Measurements from ENCODE around the gene TGFB2. TPM values are rescaled to one million over a fixed set of nuclear protein-coding genes. Genes with fewer than 3 reads are reported as not detected.

Gene TGFB2
- total RNA-seq, 1 experiment from 2014 or later = 37.6 TPM

DNA sequence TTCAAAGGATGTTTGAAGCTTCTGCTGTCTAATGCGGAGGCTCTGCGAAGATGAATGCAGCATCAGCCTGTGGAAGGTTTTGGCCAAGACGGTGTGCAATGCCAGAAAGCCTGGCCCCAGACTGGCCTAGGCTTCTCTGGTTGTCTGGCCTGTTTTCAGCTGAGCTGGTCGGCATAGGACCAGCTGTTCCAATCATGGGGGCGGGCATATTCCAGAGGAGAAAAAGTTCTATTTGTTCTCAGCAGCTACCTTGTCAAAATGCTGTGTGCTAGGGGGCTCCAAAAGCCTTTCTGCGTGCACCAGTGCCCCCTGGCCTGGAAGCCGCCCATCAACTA is 57.6 kb downstream of the TGFB2 start:
- CTCF ChIA-PET = no interaction called here
- Mint-ChIP-seq H3K9me3 (ENCODE audit: low read depth, unreplicated experiment) (peaks cover 11% of the 10 kb centered on the region), H3K27me3 (ENCODE audit: unreplicated experiment) (no peaks in the 10 kb centered on the region), H3K36me3 (ENCODE audit: insufficient read depth, unreplicated experiment) (peaks cover 15% of the 10 kb centered on the region), H3K4me1 (ENCODE audit: low read depth, unreplicated experiment) (peaks cover 29% of the 10 kb centered on the region), H3K27ac (ENCODE audit: unreplicated experiment) (no peak overlapping the region), H3K4me3 (ENCODE audit: low read depth, unreplicated experiment) (no peak overlapping the region)
- no peak for DNase-seq
- intact Hi-C loops (cut with micrococcal nuclease; ENCODE audit: unreplicated experiment) = no loop called here
- BruUV-seq (replicated peaks) = no TSS peak
- TF ChIP-seq, protein P1, sequence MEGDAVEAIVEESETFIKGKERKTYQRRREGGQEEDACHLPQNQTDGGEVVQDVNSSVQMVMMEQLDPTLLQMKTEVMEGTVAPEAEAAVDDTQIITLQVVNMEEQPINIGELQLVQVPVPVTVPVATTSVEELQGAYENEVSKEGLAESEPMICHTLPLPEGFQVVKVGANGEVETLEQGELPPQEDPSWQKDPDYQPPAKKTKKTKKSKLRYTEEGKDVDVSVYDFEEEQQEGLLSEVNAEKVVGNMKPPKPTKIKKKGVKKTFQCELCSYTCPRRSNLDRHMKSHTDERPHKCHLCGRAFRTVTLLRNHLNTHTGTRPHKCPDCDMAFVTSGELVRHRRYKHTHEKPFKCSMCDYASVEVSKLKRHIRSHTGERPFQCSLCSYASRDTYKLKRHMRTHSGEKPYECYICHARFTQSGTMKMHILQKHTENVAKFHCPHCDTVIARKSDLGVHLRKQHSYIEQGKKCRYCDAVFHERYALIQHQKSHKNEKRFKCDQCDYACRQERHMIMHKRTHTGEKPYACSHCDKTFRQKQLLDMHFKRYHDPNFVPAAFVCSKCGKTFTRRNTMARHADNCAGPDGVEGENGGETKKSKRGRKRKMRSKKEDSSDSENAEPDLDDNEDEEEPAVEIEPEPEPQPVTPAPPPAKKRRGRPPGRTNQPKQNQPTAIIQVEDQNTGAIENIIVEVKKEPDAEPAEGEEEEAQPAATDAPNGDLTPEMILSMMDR (IDR thresholded peaks at IDR 0.05; ENCODE audit: unreplicated experiment) = no peak

DNA sequence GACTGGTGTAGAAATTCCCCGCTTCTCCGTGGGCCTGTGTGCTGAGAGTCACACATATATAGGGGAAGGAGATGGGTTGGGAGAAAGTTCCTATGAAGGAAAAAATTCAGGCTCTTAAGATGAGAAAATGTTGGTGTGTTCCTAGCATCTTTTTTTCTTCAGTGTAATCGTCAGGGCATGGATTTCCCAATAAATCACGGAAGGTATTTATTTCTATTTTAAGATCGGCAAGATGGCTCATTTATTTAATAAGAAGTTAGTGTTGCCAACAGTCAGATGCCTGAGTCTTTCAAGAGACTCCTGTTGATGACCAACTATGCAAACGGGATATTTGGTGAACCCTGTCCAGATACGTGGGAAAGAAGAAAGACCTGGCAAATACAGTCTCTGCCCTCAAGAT is 58.2 kb downstream of the TGFB2 start:
- Mint-ChIP-seq H3K36me3 (ENCODE audit: insufficient read depth, unreplicated experiment) (peaks cover 10% of the 10 kb centered on the region), H3K27ac (ENCODE audit: unreplicated experiment) (peak overlapping the region; percentile 21), H3K4me3 (ENCODE audit: low read depth, unreplicated experiment) (no peak overlapping the region), H3K9me3 (ENCODE audit: low read depth, unreplicated experiment) (peaks cover 11% of the 10 kb centered on the region), H3K4me1 (ENCODE audit: low read depth, unreplicated experiment) (peaks cover 24% of the 10 kb centered on the region), H3K27me3 (ENCODE audit: unreplicated experiment) (no peaks in the 10 kb centered on the region)
- BruUV-seq (replicated peaks) = no TSS peak
- intact Hi-C loops (cut with micrococcal nuclease; ENCODE audit: unreplicated experiment) = no loop called here
- CTCF ChIA-PET = no interaction called here
- TF ChIP-seq, protein P1 (IDR thresholded peaks at IDR 0.05; ENCODE audit: unreplicated experiment) = no peak
- DNase-seq = no peak

GRCh38 chr1:218407630-218408029 is 62.5 kb downstream of the TGFB2 start:
- Mint-ChIP-seq H3K27ac (ENCODE audit: unreplicated experiment) (no peak overlapping the region), H3K4me1 (ENCODE audit: low read depth, unreplicated experiment) (peaks cover 5% of the 10 kb centered on the region), H3K9me3 (ENCODE audit: low read depth, unreplicated experiment) (peaks cover 3% of the 10 kb centered on the region), H3K27me3 (ENCODE audit: unreplicated experiment) (no peaks in the 10 kb centered on the region), H3K36me3 (ENCODE audit: insufficient read depth, unreplicated experiment) (no peaks in the 10 kb centered on the region), H3K4me3 (ENCODE audit: low read depth, unreplicated experiment) (no peak overlapping the region)
- CTCF ChIA-PET = no interaction called here
- BruUV-seq (replicated peaks) = no TSS peak
- TF ChIP-seq, protein P1 (IDR thresholded peaks at IDR 0.05; ENCODE audit: unreplicated experiment) = no peak
- intact Hi-C loops (cut with micrococcal nuclease; ENCODE audit: unreplicated experiment) = no loop called here
- no peak for DNase-seq

- H3K27me3 Mint-ChIP-seq (ENCODE audit: unreplicated experiment) = no peaks in the 10 kb centered on the region
- peaks cover 3% of the 10 kb centered on the region for H3K9me3 Mint-ChIP-seq (ENCODE audit: low read depth, unreplicated experiment)
- no peaks in the 10 kb centered on the region for H3K36me3 Mint-ChIP-seq (ENCODE audit: insufficient read depth, unreplicated experiment)
- TF ChIP-seq, protein P1 (IDR thresholded peaks at IDR 0.05; ENCODE audit: unreplicated experiment) = no peak
- H3K27ac Mint-ChIP-seq (ENCODE audit: unreplicated experiment) = no peak overlapping the region
- no TSS peak for BruUV-seq (replicated peaks)
- intact Hi-C loops (cut with micrococcal nuclease; ENCODE audit: unreplicated experiment) = no loop called here
- H3K4me3 Mint-ChIP-seq (ENCODE audit: low read depth, unreplicated experiment) = no peak overlapping the region
- CTCF ChIA-PET = no interaction called here
- peaks cover 5% of the 10 kb centered on the region for H3K4me1 Mint-ChIP-seq (ENCODE audit: low read depth, unreplicated experiment)
- DNase-seq = no peak
Measured at GRCh38 chr1:218408135-218408534, 63.0 kb downstream of the TGFB2 start.

- Mint-ChIP-seq H3K27me3 (ENCODE audit: unreplicated experiment) (no peaks in the 10 kb centered on the region), H3K27ac (ENCODE audit: unreplicated experiment) (no peak overlapping the region), H3K9me3 (ENCODE audit: low read depth, unreplicated experiment) (no peaks in the 10 kb centered on the region), H3K4me3 (ENCODE audit: low read depth, unreplicated experiment) (no peak overlapping the region), H3K36me3 (ENCODE audit: insufficient read depth, unreplicated experiment) (no peaks in the 10 kb centered on the region), H3K4me1 (ENCODE audit: low read depth, unreplicated experiment) (no peaks in the 10 kb centered on the region)
- BruUV-seq (replicated peaks) = no TSS peak
- TF ChIP-seq, protein P1 (IDR thresholded peaks at IDR 0.05; ENCODE audit: unreplicated experiment) = no peak
- intact Hi-C loops (cut with micrococcal nuclease; ENCODE audit: unreplicated experiment) = no loop called here
- CTCF ChIA-PET = no interaction called here
- no peak for DNase-seq
Measured at GRCh38 chr1:218408942-218409341, 63.8 kb downstream of the TGFB2 start.
